B cell (primary cell): ENCODE results near the gene S100A9. TPM values are rescaled to one million over a fixed set of nuclear protein-coding genes. Genes with fewer than 3 reads are reported as not detected.
A peak's percentile ranks its signal among the peaks of the same experiment; 100 is the strongest.

Experiments
- ATAC-seq: fragments of 200-7000 bp; cut with Tn5 transposase; one replicate; pipeline ENCODE4 v1.10.0; 2021; ENCODE audit warnings: low read depth, mild to moderate bottlenecking, moderate number of reproducible peaks, moderate library complexity
- CTCF ChIA-PET: fragments of 350-600 bp; sonication (Branson Sonifier 250); formaldehyde crosslinking; loops from one replicate; lab custom pipeline; 2021; ENCODE audit warnings: antibody characterized with exemption, inconsistent platforms; lab: Charles Lee
- POLR2A ChIA-PET: fragments of 350-600 bp; sonication (Branson Sonifier 250); formaldehyde crosslinking; loops from one replicate; lab custom pipeline; 2021; ENCODE audit warnings: antibody characterized with exemption; lab: Charles Lee
- DNase-seq: peaks from one replicate; pipeline ENCODE4 v3.0.0; 2013
- H2AFZ ChIP-seq: 2 replicates; pipeline ENCODE4 v1.6.1; 2012; ENCODE audit warnings: mild to moderate bottlenecking, low read depth, low read length; ENCODE audit not compliant: insufficient read depth, poor library complexity, severe bottlenecking
- H3K27ac ChIP-seq, 2 donors: 1 replicate in 1 of 2; 2 replicates in 1 of 2; pipeline ENCODE4 v1.5.1; 2012 to 2013; ENCODE audit warnings: low read length in 2 of 2, mild to moderate bottlenecking in 2 of 2, moderate library complexity in 1 of 2
- H3K27me3 ChIP-seq, 4 experiments: fragments of 200-600 bp in 1 of 4; sonication (generic) in 1 of 4; replicated peaks in 1 of 4; 1 replicate in 2 of 4; 2 replicates in 2 of 4; pipeline versions ENCODE4 v1.6.1 to v1.7.0; 2013 to 2016; ENCODE audit warnings: low read length in 3 of 4, mild to moderate bottlenecking in 2 of 4, mixed read lengths in 1 of 4, moderate library complexity in 1 of 4; ENCODE audit not compliant: insufficient read depth in 4 of 4, control insufficient read depth in 3 of 4; ENCODE audit errors: control extremely low read depth in 1 of 4
- H3K36me3 ChIP-seq, 2 experiments: replicated peaks in 1 of 2; 1 replicate in 1 of 2; 2 replicates in 1 of 2; pipeline versions ENCODE4 v1.6.1 to v1.7.1; 2013; ENCODE audit warnings: low read length in 1 of 2; ENCODE audit not compliant: insufficient read depth in 2 of 2, control insufficient read depth in 1 of 2; ENCODE audit errors: control extremely low read depth in 1 of 2, extremely low read depth in 1 of 2
- H3K4me1 ChIP-seq, 2 donors: fragments of 200-600 bp in 1 of 2; sonication (generic) in 1 of 2; 1 replicate in 1 of 2; 2 replicates in 1 of 2; pipeline versions ENCODE4 v1.5.1 to v1.6.1; 2013 to 2017; ENCODE audit warnings: low read length in 2 of 2; ENCODE audit not compliant: control insufficient read depth in 2 of 2, insufficient read depth in 2 of 2
- H3K4me2 ChIP-seq: replicated peaks from 2 replicates; pipeline ENCODE3; 2012; ENCODE audit warnings: mild to moderate bottlenecking, low read depth, low read length; ENCODE audit not compliant: poor library complexity, severe bottlenecking
- H3K4me3 ChIP-seq, 5 experiments: fragments of 200-600 bp in 1 of 5; sonication (generic) in 1 of 5; 1 replicate in 3 of 5; 2 replicates in 2 of 5; pipeline versions ENCODE4 v1.5.1 to v1.7.0; 2011 to 2016; ENCODE audit warnings: low read length in 4 of 5, mild to moderate bottlenecking in 4 of 5, low read depth in 2 of 5, control low read depth in 1 of 5, moderate library complexity in 1 of 5; ENCODE audit not compliant: insufficient read depth in 1 of 5; ENCODE audit errors: control extremely low read depth in 1 of 5, extremely low read depth in 1 of 5
- H3K79me2 ChIP-seq: fragments of 200-600 bp; sonication (generic); one replicate; pipeline ENCODE4 v1.6.0; 2016; ENCODE audit warnings: low read length; ENCODE audit not compliant: control insufficient read depth, insufficient read depth
- H3K9ac ChIP-seq: fragments of 200-600 bp; sonication (generic); 2 replicates; pipeline ENCODE4 v1.6.1; 2017; ENCODE audit warnings: mild to moderate bottlenecking, low read length, moderate library complexity
- H3K9me3 ChIP-seq, 3 donors: one replicate each; pipeline versions ENCODE4 v1.6.1 to v1.7.1; 2013; ENCODE audit warnings: low read length in 2 of 3; ENCODE audit not compliant: control insufficient read depth in 2 of 3, insufficient read depth in 1 of 3; ENCODE audit errors: control extremely low read depth in 1 of 3
- H4K20me1 ChIP-seq: 2 replicates; pipeline ENCODE4 v1.6.0; 2012; ENCODE audit warnings: mild to moderate bottlenecking, low read length; ENCODE audit not compliant: insufficient read depth, control insufficient read depth, poor library complexity, severe bottlenecking
- H3K27ac Mint-ChIP-seq: one replicate; pipeline ENCODE4 v1.8.0; 2021; ENCODE audit warnings: mixed read lengths
- H3K27me3 Mint-ChIP-seq: one replicate; pipeline ENCODE4 v1.8.0; 2021; ENCODE audit warnings: mixed read lengths
- H3K4me1 Mint-ChIP-seq: one replicate; pipeline ENCODE4 v1.8.0; 2021; ENCODE audit warnings: mixed read lengths
- H3K4me3 Mint-ChIP-seq: one replicate; pipeline ENCODE4 v1.8.0; 2021; ENCODE audit warnings: mixed read lengths
- H3K9me3 Mint-ChIP-seq: one replicate; pipeline ENCODE4 v1.8.0; 2022; ENCODE audit warnings: mixed read lengths; ENCODE audit not compliant: insufficient read depth
- CTCF ChIP-seq: fragments of 200-600 bp; IDR thresholded peaks from one replicate; pipeline ENCODE4 v1.8.0; 2022; ENCODE audit warnings: antibody characterized with exemption, mild to moderate bottlenecking
- EZH2 ChIP-seq: IDR thresholded peaks from 2 replicates; pipeline ENCODE4 v1.6.1; 2012; ENCODE audit warnings: borderline replicate concordance, low read depth, mild to moderate bottlenecking, moderate library complexity, low read length; ENCODE audit not compliant: insufficient read depth, poor library complexity, severe bottlenecking
- WGBS: methylation state at CpG from one replicate; pipeline ENCODE4 v1.1.5; 2013; ENCODE audit warnings: missing lambda C conversion rate; ENCODE audit not compliant: insufficient coverage; 5-methylcytosine and 5-hydroxymethylcytosine counted together
- intact Hi-C: fragments of 100-400 bp; cut with micrococcal nuclease; formaldehyde crosslinking; loops from one replicate; pipeline ENCODE4 v1.10.0; 2022
- polyA plus RNA-seq: library from polyadenylated mRNA; depleted of rRNA; stranded (reverse); fragments of >200 nt; gene quantifications from 2 replicates; pipeline ENCODE4 v1.2.3, GENCODE V29; 2012
- total RNA-seq, 2 donors: library from RNA; stranded (reverse); fragments of 120-200 nt in 1 of 2; gene quantifications; 1 replicate in 1 of 2; 2 replicates in 1 of 2; pipeline versions ENCODE4 v1.2.3 to v1.2.4, GENCODE V29; 2013 to 2022

Gene S100A9
- total and polyA plus RNA-seq, 2 donors (not counting 1 experiment from before 2014, with no cell fraction given) = 4.2 to 66.6 TPM

- 93% methylated on average over 5 of the region's 6 CpGs for WGBS
- DNase-seq (no peak), ATAC-seq (no peak)
- H3K27me3 ChIP-seq = peaks cover 0 to 18% (median 0%) of the 10 kb centered on the region in 4 experiments
- H3K4me2 ChIP-seq = no peak overlapping the region
- no peaks in the 10 kb centered on the region for H3K79me2 ChIP-seq
- Mint-ChIP-seq H3K27me3 (peaks cover 47% of the 10 kb centered on the region), H3K4me3 (no peak overlapping the region), H3K4me1 (peaks cover 20% of the 10 kb centered on the region), H3K9me3 (no peaks in the 10 kb centered on the region), H3K27ac (no peak overlapping the region)
- H3K27ac ChIP-seq = no peak overlapping the region
- H3K36me3 ChIP-seq = no peaks in the 10 kb centered on the region
- CTCF ChIA-PET = interaction anchor here (4.9 kb wide), 1 partner anchor 136 kb away, joined by 22 read pairs; no protein-coding TSS in a partner anchor
- no peak overlapping the region for H3K9ac ChIP-seq
- H3K4me3 ChIP-seq = peak overlapping the region in 1 of 5 experiments; percentile 73
- intact Hi-C loops = no loop called here
- no peak overlapping the region for H2AFZ ChIP-seq
- peaks cover 10 to 12% of the 10 kb centered on the region in 2 donors for H3K4me1 ChIP-seq
- no peaks in the 10 kb centered on the region for H3K9me3 ChIP-seq
- POLR2A ChIA-PET = no interaction called here
- no peaks in the 10 kb centered on the region for H4K20me1 ChIP-seq
- TF ChIP-seq CTCF (no peak), EZH2 (no peak)
Observed at GRCh38 chr1:153359241-153359640, 1.6 kb downstream of the S100A9 start.

GRCh38 chr1:153360190-153360589, 2.5 kb downstream of the S100A9 start:
- Mint-ChIP-seq H3K27ac (no peak overlapping the region), H3K4me1 (peaks cover 20% of the 10 kb centered on the region), H3K27me3 (peaks cover 52% of the 10 kb centered on the region), H3K4me3 (no peak overlapping the region), H3K9me3 (no peaks in the 10 kb centered on the region)
- H3K36me3 ChIP-seq = no peaks in the 10 kb centered on the region
- no CpG with 5 or more reads among the region's 2 CpGs for WGBS
- H3K4me1 ChIP-seq = peaks cover 10 to 12% of the 10 kb centered on the region in 2 donors
- no peaks in the 10 kb centered on the region for H3K9me3 ChIP-seq
- intact Hi-C loops = no loop called here
- H3K27ac ChIP-seq = no peak overlapping the region
- no peak overlapping the region for H2AFZ ChIP-seq
- no peak overlapping the region for H3K4me2 ChIP-seq
- no peaks in the 10 kb centered on the region for H3K79me2 ChIP-seq
- DNase-seq = no peak
- no peak overlapping the region for H3K9ac ChIP-seq
- no peaks in the 10 kb centered on the region for H4K20me1 ChIP-seq
- ChIA-PET CTCF (no interaction called here), POLR2A (interaction anchor here (0.6 kb wide), 1 partner anchor 28 kb away, joined by 3 read pairs; no protein-coding TSS in a partner anchor)
- ATAC-seq = no peak
- no peak for TF ChIP-seq EZH2
- no peak for TF ChIP-seq CTCF
- peak overlapping the region in 1 of 5 experiments; percentile 17 for H3K4me3 ChIP-seq
- H3K27me3 ChIP-seq = peaks cover 0 to 18% (median 0%) of the 10 kb centered on the region in 4 experiments
